ENCODE measurements around the gene SLC10A7.

The SLC10A7 gene

DNA sequence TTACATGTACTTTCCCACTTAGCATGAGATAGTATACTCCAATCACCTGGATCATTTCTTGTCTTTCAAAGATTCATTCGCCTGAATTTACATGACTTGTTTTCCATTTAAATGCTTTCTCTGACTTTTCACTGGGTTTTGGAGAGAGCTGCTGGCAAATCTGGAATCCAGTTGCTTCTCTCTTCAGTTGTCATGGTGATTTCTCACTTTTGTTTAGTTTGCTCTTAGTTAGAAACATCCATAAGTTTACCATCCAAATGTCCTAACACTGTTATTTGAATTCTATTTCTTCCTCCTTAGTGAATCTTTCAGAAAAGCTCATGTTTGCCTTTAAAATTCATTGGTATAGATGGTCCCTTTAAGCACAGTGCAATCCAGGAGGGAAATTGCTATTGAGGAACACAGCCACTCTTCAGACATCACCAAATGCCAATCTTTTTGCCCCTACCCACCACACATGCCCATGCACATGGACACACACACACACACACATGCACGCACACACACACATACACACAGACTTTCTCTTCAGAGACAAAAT is 255.7 kb downstream of the SLC10A7 start:
- no peaks in the 10 kb centered on the region for H3F3A ChIP-seq (ENCODE audit: insufficient read depth)
- H3K79me2 ChIP-seq (ENCODE audit: insufficient read depth, low read length) = no peaks in the 10 kb centered on the region
- no peaks in the 10 kb centered on the region for H3K9me2 ChIP-seq (replicated peaks; ENCODE audit: insufficient read depth, low read length)
- no peaks in the 10 kb centered on the region for H3K27me3 ChIP-seq (ENCODE audit: low read length)
- no peak overlapping the region for H3K4me2 ChIP-seq (ENCODE audit: low read depth, low read length, poor library complexity, severe bottlenecking)
- no peaks in the 10 kb centered on the region for H4K20me1 ChIP-seq (ENCODE audit: low read depth, low read length)
- TF ChIP-seq CTCF (IDR thresholded peaks at IDR 0.05; ENCODE audit: insufficient read depth, low read length, poor library complexity, severe bottlenecking) (no peak), EZH2phosphoT487 (conservative IDR thresholded peaks at IDR 0.05; ENCODE audit: low read length) (no peak)
- H3K36me3 ChIP-seq (ENCODE audit: low read length) = no peaks in the 10 kb centered on the region
- H3K27ac ChIP-seq (ENCODE audit: low read depth, low read length) = no peak overlapping the region
- H3K9ac ChIP-seq (ENCODE audit: low read length) = no peak overlapping the region
- no peaks in the 10 kb centered on the region for H3K9me3 ChIP-seq (ENCODE audit: insufficient read depth, low read length)
- H2AFZ ChIP-seq (ENCODE audit: low read depth, low read length, severe bottlenecking) = no peak overlapping the region
- H3K4me3 ChIP-seq (ENCODE audit: insufficient read depth, low read length, poor library complexity, severe bottlenecking) = no peak overlapping the region

- TF ChIP-seq CTCF (IDR thresholded peaks at IDR 0.05; ENCODE audit: insufficient read depth, low read length, poor library complexity, severe bottlenecking) (no peak), EZH2phosphoT487 (conservative IDR thresholded peaks at IDR 0.05; ENCODE audit: low read length) (no peak)
- H3K9me2 ChIP-seq (replicated peaks; ENCODE audit: insufficient read depth, low read length) = no peaks in the 10 kb centered on the region
- no peaks in the 10 kb centered on the region for H3K27me3 ChIP-seq (ENCODE audit: low read length)
- no peak overlapping the region for H3K4me3 ChIP-seq (ENCODE audit: insufficient read depth, low read length, poor library complexity, severe bottlenecking)
- H3K27ac ChIP-seq (ENCODE audit: low read depth, low read length) = no peak overlapping the region
- no peak overlapping the region for H2AFZ ChIP-seq (ENCODE audit: low read depth, low read length, severe bottlenecking)
- H3K4me2 ChIP-seq (ENCODE audit: low read depth, low read length, poor library complexity, severe bottlenecking) = no peak overlapping the region
- H3K79me2 ChIP-seq (ENCODE audit: insufficient read depth, low read length) = no peaks in the 10 kb centered on the region
- H3K9ac ChIP-seq (ENCODE audit: low read length) = no peak overlapping the region
- no peaks in the 10 kb centered on the region for H3K9me3 ChIP-seq (ENCODE audit: insufficient read depth, low read length)
- no peaks in the 10 kb centered on the region for H3K36me3 ChIP-seq (ENCODE audit: low read length)
- no peaks in the 10 kb centered on the region for H3F3A ChIP-seq (ENCODE audit: insufficient read depth)
- no peaks in the 10 kb centered on the region for H4K20me1 ChIP-seq (ENCODE audit: low read depth, low read length)
Observed at GRCh38 chr4:146263793-146264192, 257.9 kb downstream of the SLC10A7 start.

DNA sequence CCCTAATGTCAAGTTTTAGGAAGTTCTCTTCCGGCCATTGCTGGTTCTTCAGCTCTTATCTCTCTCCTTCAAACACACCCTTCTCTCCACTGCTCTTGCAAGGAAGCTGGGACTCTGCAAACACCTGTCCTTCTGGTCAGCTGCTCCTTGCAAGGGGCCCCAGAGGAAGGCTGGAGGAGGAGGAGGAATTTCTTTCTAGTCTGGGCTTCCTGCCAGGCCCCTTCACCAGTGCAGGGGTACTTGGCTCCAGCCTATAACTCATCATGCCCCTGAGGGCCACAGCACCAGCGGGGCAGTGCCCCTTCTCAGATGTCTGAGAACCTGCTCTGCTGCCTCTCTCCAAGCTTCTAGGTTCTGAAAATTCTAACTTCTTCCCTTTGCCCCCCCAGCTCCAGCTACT is 260.7 kb downstream of the SLC10A7 start:
- Histone ChIP-seq H3K36me3 (ENCODE audit: low read length) (no peaks in the 10 kb centered on the region), H3K9me2 (replicated peaks; ENCODE audit: insufficient read depth, low read length) (no peaks in the 10 kb centered on the region), H3K27me3 (ENCODE audit: low read length) (no peaks in the 10 kb centered on the region), H3K27ac (ENCODE audit: low read depth, low read length) (no peak overlapping the region), H3K4me3 (ENCODE audit: insufficient read depth, low read length, poor library complexity, severe bottlenecking) (no peak overlapping the region), H3K9me3 (ENCODE audit: insufficient read depth, low read length) (no peaks in the 10 kb centered on the region), H4K20me1 (ENCODE audit: low read depth, low read length) (no peaks in the 10 kb centered on the region), H3K79me2 (ENCODE audit: insufficient read depth, low read length) (no peaks in the 10 kb centered on the region), H3K4me2 (ENCODE audit: low read depth, low read length, poor library complexity, severe bottlenecking) (no peak overlapping the region), H3F3A (ENCODE audit: insufficient read depth) (no peaks in the 10 kb centered on the region), H3K9ac (ENCODE audit: low read length) (no peak overlapping the region), H2AFZ (ENCODE audit: low read depth, low read length, severe bottlenecking) (no peak overlapping the region)
- TF ChIP-seq EZH2phosphoT487 (conservative IDR thresholded peaks at IDR 0.05; ENCODE audit: low read length) = no peak
- TF ChIP-seq CTCF (IDR thresholded peaks at IDR 0.05; ENCODE audit: insufficient read depth, low read length, poor library complexity, severe bottlenecking) = no peak

All from SU-DHL-6 (cell line).